GM18517 (cell line): ENCODE data around the gene TBC1D21.

Experiments
- ATAC-seq: cut with Tn5 transposase; IDR thresholded peaks from one replicate; pipeline ENCODE4 v1.9.1; 2021; ENCODE audit warnings: mild to moderate bottlenecking, moderate library complexity; ENCODE audit not compliant: unreplicated experiment

The TBC1D21 gene, protein sequence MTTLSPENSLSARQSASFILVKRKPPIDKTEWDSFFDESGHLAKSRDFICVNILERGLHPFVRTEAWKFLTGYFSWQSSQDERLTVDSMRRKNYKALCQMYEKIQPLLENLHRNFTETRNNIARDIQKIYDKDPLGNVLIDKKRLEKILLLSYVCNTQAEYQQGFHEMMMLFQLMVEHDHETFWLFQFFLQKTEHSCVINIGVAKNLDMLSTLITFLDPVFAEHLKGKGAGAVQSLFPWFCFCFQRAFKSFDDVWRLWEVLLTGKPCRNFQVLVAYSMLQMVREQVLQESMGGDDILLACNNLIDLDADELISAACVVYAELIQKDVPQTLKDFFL

DNA sequence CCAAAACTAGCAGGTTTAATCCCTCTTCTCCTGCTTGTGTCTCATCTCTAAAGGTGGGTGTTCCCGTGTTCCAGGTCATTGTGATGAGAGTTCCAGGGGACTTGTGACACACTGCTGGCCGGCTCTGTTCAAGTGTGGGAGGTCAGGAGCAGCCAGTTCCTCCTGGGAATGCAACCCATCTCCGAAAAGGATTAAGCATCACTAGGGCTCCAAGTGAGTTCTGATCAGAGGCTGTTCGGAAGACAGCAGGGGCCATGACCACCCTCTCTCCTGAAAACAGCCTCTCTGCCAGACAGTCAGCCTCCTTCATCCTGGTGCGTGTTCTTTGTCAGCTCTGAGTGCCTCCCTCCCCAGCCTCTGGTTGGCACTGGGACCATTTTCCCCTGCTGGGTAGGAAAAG lies at the start of gene TBC1D21:
Gene TBC1D21, plus strand, starts transcription at position 109 of the 400 bp plus-strand sequence. Its CDS starts 146 bp downstream, at position 255.
- ATAC-seq = no peak

DNA sequence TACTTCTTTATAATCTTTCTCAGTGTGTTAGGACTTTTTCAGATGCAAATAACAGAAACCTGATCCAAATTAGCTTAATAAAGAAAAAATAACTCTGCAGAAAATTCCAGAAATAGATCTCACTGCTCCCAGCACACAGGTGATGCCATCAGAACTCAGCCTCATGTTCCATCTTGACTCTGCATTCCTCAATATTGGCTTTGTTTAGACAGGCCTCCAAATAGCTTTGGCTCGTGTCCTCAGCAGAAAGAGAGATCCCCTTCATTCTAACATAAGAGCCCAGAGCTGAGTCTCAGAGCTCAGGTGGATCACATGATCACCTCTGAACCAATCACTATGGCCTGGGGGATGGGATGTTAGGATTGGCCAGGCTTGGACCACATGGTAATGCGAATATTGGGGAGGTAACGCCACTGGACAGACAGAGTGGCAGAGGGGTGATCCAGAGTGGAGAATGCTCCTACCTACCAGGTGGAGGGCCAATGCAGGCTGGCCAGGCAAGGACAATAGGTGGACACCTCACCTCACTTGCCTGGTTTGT lies 46.6 kb upstream of the TBC1D21 start:
- no peak for ATAC-seq

DNA sequence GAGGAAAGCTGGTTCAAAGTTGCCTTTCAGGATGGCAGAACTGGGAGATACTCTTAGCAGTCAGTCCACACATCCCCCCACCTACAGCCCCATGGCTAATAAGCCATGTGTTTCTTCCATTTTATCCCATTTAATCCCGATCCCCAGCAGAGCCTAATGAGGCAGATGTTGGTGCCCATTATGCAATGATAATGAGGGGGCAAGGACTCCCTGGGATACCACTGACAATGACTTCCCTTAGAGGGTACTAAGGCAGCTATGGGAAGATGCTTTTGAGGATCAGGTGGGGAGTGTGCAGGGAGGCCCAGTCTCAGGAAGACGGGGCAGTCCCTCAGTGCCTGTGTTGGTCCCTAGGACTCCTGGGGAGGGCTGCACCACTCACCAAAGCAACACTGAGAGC lies 43.8 kb upstream of the TBC1D21 start:
- no peak for ATAC-seq

DNA sequence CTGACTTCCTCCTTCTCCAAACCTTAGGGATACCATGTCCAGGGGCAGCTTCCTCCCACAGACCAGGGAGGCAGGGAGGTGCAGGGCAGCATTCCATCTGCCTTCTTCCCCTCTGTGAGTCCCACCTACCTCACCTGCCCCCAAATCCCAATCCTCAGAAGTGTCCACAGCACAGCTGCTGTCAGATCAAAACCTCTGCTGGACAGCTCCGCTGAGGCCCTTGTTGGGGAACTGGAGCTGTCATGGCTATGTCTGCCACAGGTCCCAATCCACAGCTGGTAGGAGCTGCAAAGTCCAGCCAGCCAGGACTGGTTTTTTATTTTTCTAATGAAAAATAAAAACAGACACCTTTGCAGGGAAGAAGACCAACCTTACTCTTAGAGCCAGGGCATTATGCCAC lies 40.7 kb upstream of the TBC1D21 start:
- ATAC-seq = no peak

DNA sequence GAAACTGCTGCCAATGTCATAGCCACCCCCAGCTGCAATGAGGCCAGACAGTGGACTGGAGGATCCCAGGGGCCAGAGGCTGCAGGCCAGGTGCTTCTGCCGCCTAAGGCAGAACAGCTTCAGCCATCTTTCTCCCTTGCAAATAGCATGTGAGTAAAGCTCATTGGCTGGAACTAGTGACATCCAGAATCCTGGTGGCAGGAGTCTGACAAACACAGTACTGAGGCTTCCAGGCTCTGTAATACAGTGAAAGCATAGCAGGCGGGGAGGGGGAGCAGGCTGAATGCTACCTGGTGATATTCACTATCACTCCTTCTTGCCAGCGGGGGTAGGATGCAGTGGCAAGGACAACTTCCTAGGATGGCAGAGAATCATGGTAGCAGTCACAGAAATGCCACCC lies 36.5 kb upstream of the TBC1D21 start:
- ATAC-seq = no peak

DNA sequence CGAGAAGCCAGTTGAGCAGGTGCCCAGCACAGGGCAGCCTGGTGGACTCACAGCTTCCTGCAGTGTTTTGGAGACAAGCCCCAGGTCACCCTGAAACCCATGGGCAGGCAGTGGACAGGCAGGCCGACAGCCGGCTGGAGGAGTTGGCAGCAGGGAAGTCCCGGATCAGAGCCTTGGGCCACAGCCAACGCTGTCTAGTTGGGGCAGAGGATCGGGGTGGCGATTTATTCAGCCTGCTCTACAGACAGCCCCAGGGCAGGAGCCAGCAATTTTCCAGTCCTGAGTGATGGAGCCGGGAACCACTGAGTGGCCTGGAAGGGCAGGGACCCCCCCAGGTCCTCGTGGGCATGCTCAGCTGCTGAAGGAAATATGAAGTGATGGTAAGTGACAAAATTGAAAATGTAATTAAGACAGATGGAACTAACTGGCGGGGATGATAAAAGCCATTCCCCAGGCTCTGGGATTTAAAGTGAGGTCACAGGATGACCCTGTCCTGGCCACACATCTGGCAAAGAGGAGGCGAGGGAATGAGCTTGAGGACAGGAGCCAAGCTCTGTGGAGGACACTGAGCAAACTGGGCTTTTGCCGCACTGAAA lies 34.4 kb upstream of the TBC1D21 start:
- ATAC-seq = no peak

DNA sequence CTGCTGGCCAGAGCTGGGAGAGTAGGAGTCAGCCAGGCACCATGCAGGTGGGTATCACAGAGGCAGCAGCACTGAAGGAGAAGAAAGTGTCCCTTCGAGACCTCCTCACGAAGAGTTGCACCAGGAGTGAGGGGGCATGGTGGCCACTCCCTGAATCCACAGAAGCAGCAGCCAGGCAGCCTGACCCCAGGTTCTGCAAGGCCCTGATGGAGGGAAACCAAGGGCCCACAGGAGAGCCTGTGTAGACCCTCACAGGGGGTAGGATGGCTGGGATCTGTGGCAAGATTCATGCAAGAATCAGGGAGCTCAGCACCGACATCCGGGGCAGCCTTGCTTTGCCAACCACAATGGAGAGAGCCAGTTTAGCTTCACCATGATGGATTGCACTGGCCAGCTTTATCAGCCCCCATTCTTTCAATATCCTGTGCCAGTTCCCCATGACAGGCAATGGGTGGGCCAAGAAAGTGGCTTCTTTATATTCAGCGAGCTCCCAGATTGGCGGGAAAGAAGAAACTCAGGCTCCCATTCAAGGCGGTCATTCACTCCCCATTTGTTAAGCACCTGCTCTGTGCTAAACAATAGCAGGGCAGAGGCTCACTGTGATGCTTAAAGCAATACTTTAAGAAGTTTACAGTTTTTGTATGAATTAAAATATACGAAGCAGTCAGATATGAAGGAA lies 33.5 kb upstream of the TBC1D21 start:
- no peak for ATAC-seq

DNA sequence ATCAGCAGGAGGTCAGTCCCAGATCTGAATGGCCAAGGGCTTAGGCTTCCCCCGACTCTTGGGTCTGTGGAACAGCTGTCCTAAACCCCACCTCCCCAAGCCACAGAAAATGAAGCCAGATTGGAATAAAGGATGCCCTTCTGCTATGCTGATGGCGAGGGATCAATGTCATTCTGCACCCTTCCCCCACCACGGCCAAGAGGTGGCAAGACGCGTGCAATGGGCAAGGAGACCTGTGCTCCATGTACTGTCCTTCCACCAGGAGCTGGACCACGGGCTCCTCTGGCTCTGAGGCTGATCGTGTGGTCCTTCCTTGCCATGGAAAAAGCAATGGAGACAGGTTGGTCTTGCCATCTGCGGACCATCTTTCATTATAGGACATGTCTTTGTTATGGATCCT lies 32.6 kb upstream of the TBC1D21 start:
- ATAC-seq = no peak

DNA sequence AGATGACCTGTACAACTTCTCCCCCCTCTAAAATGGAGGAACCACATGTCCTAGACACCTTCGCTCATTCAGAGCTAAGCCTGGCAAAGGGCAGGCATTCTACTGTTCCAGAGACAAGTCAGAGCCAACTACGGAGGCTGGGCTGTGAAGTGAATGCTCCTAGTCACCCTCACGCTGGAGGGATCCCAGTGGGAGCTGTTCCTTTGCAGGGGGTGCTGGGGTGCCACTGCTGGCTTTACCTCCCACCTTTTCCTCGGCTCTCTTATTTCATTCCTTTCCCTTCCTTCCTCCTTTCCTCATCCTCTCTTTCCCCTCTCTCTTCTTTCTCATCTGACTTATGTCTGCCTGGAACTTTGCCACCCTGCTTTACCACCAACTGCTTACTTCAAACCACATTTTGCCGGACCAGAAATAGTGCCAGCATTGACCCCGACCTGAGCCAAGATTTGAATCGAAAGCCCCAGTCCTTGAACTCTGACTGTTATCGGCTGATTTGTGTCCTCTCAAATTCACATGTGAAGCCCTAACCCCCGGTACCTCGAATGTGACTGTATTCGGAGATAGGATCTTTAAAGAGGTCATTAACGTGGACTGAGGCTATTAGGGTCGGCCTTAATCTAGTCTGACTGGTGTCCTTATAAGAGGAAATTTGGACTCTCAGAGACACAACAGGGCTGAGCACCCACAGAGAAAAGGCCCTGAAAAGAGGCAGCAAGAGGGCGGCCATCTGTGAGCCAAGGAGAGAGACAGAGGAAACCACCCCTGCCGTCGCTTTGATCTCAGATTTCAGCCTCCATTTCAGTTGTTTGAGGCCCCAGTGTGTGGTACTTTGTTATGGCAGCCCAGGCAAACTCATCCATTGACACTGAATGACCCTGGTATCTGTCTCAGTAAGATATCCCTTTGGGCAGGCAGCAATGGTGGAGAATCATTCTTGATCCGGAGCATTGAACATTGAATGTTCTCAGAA lies 31.3 kb upstream of the TBC1D21 start:
- no peak for ATAC-seq

DNA sequence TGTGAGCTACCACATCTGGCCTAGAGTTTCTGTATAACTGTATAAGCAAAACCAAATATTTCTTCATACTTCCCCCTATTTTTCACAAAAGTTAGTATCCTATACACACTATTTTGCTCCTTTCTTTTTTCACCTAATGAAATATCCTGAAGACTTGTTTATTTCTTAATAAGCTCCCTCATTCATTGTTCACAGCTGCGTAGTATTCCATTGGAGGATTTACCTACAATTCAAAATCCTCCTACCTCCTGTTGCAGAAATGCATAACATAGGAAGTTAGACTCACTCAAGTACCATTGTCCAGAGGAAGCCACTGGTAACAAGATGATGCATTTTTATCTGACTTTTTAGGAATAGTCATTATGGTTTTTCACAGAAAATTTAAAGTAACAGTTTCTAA lies 29.6 kb upstream of the TBC1D21 start:
- no peak for ATAC-seq

DNA sequence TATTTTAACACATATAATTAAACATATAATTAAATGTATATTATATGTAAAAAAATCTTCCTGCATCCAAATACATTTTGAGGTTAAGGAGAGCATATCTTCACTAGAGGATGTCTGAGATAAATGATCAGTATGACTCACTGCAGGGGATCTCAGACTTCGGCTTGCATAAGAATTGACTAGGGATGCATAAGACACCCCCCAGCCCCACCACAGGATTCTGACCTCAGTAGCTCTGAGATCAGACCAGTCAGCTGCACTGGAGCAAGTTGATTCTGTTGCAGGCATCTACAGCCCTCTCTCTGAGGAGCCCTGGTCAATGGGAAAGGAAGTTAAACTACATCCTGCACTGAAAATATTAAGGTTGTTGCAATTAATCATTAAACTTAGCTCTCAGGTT lies 29.0 kb upstream of the TBC1D21 start:
- no peak for ATAC-seq

DNA sequence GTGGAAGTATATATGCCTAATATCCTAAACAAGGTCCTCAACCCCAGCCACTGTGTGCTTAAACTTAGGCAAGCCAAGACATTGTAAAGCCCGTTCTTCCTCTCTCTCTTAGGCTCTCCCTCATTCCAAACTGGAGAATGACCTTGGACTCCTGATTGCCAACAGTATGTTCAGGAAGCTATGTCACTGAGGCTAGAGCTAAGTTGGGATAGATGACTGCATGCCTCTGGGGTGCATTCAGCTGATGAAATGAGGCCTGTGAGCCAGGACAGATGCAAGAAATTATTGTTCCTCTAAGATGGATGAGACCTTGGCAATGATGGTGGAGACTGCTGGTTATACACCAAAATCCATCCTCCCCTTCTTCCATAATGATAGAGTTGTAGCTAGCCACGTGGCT lies 27.9 kb upstream of the TBC1D21 start:
- ATAC-seq = no peak

DNA sequence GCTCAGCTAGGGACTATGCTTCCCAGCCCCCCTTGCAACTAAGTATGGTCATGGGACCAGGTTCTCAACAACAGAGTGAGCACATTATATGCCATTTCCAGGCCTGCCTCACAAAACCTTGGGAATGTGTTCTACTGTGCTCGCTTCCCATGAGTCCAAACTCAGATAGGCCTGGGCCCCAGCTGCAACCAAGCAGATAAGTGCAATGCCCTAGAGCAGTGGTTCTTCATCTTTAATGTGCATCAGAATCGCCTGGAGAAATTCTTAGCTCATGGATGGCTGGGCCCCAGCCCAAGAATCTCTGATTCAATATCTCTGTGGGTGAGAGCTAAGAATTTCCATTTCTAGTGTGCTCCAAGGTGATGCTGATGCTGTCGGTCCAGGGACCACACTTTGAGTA lies 27.5 kb upstream of the TBC1D21 start:
- no peak for ATAC-seq

DNA sequence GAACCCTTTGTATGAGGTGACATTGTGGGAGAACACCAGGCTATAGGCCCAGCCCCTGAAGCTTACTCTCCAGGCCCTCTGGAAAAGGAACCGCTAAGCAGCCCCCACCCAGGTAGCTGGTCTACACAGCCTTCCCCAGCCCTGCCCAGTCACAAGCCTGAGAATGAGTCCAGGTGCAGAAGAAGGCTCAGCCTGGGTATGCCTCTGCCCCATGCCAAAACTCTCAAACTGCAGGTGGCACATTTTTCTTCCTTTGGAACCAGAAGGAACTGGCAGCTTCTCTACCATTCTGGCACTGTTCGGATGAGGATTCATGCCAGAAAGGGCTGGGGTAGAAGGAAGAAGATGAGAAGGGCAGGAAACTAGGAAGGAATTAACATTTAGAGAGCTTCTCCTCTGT lies 23.7 kb upstream of the TBC1D21 start:
- no peak for ATAC-seq

DNA sequence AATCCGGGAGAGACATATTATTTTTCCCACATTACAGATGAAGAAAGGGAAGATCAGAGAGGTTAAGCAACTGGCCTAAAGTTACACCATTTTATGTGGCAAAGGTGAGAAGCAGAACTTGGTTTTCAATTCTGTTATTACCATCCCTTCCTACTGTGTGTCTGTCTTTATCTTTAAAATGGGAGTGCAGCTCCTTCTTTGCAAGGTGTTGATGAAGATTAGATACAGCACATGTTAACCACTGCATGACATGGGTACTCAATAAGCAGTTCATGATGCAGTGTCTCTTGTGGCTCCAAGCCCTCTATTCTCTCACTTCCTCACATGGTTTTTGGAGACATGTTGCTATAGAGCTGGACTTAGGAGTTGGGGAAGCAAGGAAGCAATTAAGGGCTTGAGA lies 23.1 kb upstream of the TBC1D21 start:
- no peak for ATAC-seq

DNA sequence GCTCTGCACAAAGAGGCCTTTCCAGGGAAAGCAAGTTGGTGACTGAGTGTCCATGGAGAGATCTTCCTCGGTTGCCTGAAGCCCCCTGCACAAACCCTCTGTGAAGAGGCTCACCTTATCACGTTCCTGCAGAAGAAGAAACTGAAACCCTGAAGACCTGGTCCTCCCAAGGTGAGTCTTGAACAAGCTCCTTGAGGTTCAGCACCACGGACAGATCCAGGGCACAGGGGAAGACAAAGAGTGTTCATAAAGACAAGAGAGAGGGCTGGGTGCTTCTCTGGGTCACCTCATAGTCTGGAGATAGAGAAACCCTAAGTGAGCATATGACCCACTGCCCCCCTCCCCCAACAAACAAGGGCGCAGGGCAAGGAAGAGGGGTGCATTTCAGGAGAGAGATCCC lies 21.7 kb upstream of the TBC1D21 start:
- no peak for ATAC-seq

DNA sequence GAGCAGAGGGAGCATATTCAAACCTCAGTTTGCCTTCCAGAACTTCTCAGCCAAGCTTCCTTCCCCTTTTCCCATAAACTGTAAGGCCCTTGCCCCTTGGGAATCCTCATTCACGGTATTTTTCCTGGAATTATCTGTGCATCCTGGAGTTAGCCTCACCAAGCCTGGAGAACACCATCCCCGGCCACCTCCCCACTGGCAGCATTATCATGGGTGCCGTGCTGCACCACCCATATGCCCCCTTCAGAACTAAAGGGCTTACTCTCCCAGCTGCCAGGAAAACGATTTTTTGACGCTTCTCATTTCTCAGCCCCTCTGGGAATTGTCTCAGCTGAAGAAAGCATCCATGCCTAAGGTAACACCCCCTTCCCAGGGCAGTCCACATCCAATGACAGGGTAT lies 20.9 kb upstream of the TBC1D21 start:
- no peak for ATAC-seq

DNA sequence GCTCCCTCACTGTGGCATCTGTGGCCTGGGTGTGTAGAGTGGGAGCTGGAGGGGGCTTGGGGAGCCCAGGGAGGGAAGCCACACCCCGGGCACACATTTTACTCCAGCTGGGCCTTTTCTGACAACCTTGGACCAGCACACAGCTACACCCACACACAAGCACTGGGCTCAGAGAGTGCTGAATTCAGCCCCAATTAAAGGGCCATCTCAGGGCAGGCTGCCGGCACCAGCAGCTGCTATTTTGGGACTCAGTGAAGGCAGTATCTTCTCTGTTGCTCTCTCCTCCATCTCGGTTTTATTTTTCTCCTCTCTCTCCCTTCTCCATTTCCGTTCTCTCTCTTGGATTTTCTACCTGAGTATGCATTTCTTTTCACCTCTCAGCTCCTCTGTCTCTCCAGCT lies 19.1 kb upstream of the TBC1D21 start:
- ATAC-seq = no peak

DNA sequence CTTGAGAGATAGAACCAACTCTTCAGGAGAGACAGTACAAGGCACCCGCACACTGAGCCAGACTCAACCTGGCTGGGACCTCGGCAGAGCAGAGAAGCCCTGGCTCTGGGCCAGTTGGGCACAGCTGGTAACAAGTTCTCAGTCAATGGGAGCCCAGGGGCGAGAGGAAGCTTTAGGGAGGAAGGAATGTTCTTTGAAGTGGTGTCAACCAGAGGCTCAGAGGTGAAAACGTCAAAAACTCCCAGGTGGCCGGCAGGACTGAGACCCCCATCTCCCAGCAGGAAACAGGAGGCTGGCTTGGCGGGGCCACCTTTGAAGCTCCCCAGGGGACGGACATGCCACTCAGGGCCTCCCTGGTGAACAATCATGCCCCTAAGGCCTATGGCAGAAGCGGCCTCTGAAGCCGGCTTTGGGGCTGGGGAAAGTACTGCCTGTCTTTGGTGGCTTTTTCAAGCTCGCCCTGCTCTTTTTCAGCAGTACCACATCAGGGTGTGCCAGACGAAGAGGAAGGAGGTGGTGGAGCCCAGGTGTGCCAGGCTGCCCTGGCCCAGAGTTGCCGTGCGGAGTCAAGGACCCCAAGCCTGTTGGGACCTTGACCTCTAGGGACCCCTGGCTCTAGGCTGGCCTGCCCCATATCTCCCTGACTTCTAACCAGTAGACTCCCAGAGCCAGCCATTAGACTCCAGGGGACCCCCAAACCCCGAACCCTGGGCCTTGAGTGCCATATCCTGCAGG lies 16.7 kb upstream of the TBC1D21 start:
- no peak for ATAC-seq
